Activated CD8-positive, alpha-beta memory T cell treated with anti-CD3 and anti-CD28 coated beads for 1 hour (primary cell): ENCODE results near the gene NTRK1.

Experiments
- DNase-seq, 2 donors: peaks; one replicate each; pipeline ENCODE4 v3.0.0-alpha.2; 2020; ENCODE audit warnings: low read depth in 1 of 2; ENCODE audit errors: extremely low read depth in 1 of 2

The NTRK1 gene

DNA sequence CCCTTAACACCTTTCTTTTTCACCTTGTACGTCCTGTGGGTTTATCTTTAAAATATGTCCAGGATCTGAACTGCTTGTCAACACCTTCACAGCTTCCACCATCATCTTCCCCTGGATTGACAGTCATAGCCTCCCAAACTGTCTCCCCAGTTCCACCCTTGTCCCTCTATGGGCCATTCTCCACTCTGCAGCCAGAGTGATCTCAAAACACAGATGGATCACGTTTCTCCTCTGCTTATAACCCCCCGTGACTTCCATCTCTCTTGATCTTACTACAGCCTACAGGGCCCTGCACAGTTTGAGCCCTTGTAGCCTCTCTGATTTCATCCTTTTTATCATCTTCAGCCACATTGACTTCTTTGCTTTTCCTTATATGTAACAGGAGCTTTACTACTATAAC lies 6.0 kb upstream of the NTRK1 start:
- DNase-seq: no peak

DNA sequence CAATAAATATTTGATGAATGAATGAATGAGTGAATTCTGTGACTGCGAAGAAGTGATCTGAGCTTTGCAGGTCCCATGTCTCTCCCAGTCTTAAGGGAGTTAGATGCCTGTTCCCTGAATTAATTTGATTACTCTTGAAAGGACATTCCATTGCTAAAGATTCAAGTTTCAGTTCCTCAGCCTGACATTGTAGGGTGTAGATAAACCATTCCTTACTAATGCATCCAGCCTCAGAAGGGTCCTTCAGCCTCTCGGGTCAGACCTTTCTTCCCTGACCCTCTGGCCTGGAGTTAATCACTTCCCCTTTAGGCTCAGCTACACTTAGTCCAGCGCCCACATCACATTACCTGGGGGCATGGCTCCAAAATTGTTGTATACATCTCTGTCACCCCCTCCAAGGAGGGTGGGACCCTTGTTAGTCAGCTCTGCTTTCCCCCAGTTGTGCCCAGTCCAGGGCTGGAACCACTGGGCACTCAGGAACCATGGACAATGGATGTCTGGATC lies 4.3 kb upstream of the NTRK1 start:
- DNase-seq: no peak

DNA sequence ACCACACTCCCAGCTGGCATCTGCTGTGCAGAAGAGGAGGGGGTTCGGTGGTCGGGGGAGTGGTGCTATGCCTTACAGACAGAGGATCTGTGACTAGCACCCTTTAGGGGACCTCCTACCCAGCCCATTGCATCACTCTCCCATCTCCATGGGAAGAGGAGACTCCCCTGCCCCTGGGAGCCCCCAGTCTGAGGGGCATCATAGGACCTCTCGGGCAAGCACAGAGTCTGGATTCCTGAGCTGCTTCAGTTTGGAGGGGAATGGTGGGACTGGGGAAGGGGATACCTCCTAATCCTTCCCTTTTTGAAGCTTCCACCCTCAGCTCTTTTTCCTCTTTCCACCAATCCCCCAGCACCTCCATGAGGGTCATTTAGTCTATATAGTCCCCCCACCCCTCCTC lies 3.1 kb upstream of the NTRK1 start:
- no peak for DNase-seq

DNA sequence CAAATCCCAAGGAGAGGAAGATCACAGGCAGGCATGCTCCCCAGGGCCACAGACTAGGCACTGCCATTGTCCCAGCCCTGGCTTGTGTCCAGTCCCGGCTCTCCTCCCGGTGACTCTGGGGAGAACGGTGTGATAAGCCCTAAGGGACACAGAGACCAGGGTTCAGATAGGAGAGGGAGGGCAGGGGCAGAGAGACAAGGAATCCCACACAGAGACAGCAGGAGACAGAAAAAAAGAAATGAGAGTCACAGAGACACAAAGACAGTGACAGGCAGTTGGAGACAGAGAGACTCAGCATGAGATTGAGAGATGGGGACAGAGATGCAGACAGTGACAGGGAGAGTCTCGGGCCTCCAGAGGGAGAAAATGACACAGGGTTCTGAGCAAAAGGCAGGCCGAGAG lies 2.1 kb upstream of the NTRK1 start:
- DNase-seq: no peak

DNA sequence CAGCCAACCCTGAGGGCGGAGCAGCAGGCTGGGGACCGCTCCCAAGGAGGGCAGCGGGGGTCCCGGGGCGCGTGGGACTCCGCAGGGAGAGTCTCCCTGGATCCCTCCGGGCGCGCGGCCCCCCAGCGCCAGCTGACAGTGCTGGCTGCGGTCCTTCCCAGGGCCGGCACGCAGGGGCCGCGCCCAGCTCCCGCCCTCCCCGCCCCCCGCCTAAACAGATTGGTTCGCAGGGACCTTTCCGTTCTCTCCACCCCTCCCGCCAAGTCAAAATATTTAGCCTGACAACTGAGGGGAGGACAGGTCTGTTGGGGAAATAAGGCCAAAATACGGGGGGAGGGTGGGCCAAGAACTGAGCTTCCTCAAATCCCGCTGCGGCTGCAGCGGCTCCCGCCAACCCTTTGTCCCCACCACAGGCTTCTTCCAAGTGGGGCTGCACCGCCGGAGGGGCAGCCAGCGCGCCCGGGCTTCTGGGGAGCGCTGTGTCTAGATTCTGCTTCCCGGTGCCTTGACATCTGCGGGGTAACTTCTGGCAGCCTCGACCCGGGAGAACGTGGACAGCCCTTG lies 1.6 kb upstream of the NTRK1 start, which contains the start of gene INSRR:
INSRR (minus strand) TSS at position 159 of the 564 bp plus-strand sequence. CDS start 496 bp downstream, outside the sequence.
- DNase-seq: no peak

DNA sequence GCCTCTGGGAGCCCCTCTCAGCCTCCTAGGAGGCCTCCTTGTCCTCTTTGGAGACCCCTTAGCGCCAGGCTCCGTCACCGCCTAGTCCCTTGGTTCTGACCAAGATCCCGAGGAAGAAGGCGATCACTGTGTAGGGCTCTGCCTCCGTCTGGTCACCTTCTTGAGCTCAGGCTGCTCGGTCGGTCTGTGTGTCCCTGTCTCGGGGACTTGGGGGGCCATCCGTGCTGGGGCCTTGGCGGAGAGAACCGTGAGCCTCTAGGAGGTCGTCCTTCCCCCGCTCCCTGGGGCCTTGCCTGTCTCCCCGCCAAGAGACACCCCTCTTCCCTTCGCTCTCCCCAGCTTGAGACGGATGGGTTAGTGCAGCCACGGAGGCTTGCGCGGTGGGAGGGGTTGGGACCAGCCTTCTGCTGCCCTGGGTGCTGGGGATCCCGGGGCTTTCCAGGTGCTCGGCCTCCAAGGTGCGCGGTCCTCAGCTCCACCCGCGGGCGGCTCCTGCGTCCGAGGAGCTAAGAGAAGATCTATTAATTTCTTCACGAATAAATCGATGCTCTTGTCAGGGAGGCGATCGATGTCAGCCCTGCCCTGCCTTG lies 1.0 kb upstream of the NTRK1 start:
- no peak for DNase-seq

DNA sequence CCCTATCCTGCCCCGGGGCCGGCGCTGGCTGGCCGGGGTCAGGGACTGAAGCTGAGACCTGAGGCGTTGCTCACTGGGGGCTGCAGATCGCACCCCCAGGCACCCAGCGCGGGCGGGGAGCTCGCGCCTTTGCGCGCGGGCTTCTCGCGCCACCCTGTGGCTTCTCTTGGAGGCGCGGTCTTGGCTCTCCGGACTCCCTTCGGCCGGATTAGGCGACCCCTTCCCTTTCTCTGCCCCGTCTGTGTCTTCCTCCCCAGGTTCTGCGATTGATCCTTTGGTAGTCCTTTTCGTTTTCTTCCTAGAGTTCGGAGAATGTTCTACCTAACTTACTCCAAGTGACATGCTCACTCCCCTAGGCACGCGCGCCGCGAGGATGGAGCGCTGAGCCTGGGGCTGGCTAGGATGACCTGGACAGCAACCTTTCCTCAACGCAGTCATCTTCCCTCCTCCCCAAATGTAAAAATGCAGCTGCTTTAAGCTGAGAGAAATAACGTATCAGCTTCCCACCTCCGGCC lies 495 bp upstream of the NTRK1 start:
- peak in 1 of 2 donors; percentile 41 for DNase-seq

DNA sequence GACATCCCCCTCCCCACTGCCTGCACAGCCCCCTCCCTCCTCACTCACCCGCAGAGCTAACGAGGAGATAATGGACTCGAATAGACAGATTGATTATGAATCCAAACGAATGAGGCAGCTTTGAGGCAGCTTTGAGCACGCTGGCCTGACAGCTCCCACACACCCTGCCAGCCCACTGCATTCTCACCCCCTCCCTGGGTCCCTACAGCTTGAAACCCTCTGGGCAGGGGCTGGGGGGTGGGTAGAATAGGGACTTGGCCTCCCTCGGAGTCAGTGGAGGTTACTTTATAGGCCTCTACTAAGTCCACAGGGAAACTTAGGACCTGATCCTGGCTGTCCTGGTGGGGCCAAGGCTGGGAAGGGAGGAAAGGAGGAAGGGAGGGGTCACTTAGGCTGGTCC lies 1.9 kb downstream of the NTRK1 start:
- DNase-seq: no peak

DNA sequence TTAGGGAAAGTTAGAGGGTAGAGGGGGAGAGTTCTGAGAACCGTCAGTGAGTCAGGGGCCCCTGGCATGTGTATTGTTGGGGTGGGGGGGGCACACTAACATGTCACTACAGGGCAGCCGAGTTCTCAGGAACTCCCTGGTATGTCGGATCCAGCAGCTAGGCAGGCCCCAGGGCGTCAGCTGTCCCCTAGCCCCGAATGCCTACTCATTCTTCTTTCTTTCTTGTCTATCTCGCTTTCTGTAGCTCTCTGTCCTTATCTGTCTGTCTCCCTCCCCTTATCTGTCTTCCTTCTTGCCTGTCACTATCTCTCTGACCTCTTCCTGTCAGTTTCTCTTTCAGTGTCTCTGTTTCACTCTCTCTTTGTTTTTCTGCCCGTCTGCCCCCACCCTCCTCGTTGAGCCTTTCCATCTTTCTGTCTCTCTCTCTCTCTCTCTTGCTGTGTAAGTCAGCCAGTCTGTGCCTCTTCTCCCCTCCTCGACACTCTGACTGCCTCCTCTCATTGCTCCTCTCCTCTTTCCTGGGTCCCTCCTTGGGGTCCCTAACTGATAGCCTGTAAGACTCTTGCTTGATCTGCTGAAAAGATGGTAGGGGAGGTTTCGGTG lies 2.4 kb downstream of the NTRK1 start:
- DNase-seq: no peak

DNA sequence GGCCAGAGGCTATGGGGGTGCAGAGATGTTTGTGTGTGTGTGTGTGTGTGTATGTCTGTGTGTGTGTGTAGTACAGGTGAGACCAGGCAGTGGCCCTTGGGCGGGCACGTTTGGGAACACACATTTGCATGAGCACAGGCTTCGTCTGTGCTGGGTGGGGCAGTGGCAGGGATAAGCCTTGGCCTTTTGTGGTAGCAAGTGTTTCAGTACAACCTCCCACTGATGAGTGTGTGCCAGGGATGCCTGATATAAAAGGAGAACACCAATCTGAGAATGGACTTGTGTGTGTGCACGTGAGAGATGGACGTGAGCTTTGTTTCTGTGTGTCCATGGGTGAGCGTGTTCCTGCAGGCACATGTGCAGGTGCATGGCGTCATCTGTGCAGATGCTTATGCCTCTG lies 3.0 kb downstream of the NTRK1 start:
- DNase-seq: no peak

DNA sequence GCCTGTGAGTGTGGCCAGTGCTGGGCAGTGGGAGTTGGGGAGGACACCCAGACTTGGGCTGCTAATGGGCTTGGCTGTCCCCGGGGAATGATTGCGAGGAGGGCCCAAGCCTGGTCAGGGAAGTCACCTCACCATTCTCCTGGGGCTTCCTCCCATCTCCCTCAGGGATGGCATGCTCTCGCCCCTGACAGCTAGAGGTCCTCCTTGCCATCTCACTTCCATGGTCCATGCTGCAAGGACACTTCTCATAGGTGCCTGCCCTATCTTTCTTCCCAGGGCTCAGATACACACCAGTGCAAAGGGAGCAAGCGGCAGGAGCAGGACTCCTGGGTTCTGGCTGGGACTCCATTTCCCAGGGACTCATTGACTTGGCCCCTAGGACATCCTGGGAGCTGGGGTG lies 4.1 kb downstream of the NTRK1 start:
- DNase-seq: no peak

DNA sequence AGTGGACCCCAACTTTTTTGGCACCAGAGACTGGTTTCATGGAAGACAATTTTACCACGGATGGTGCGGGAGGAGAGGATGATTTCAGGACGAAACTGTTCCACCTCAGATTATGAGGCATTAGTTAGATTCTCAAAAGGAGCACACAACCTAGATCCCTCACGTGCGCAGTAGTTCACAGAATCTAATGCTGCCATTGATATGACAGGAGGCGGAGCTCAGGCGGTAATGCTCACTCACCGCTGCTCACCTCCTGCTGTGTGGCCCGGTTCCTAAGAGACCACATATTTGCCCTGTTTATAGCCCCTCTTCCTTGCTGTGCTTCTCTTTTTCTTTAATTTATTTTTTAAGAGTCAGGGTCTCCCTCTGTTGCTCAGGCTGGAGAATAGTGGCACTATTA lies 4.6 kb downstream of the NTRK1 start:
- no peak for DNase-seq

DNA sequence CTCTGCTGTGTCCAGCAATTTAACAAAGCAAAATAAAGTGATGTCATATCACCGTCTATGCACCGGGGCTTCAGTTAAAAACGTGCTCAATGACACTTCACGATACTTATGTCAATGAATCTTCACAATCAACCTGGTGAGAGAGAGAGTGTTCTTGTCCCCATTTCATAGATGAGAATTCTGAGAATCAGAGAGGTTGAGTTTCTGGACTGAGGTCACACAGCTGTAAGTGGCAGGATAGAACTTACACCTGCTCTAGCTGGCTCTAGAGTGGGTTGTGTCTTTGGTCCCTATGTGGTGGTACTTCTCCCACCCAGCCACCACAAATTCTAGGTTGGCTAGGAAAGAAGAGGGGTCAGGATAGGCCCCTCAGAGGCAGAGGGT lies 5.2 kb downstream of the NTRK1 start:
- no peak for DNase-seq

DNA sequence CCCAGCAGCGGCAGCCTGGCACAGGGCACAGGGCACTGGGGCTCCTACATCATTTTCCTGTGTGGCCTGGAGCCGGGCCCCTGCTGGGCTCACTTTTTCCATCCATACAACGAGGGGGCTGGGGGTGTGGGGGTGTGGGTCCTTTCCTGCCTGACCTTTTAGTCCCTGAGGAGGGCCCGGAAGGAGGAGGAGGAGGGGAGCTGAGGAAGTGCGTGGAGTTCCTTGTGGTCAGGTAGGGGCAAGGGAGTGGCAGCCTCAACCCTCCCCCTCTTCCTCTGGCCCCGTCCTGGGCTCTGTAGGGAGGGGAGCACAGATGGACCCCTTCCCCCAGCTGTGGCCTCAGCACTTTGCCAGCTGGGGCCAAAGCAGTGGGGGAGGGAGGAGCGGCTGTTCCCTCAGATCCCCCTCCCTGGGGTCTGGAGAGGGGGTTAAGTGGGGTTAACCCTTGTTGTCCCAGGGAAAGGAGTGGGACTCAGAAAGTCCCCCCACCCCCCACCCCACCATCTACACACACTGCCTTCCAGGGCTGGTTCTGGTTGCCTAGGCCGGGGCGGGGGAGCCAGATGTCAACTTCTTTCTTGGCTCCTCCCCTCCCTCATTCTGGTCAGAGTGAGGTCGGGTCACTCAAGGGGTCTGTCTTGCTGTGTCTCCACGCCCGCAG lies 5.7 kb downstream of the NTRK1 start:
- DNase-seq: no peak

DNA sequence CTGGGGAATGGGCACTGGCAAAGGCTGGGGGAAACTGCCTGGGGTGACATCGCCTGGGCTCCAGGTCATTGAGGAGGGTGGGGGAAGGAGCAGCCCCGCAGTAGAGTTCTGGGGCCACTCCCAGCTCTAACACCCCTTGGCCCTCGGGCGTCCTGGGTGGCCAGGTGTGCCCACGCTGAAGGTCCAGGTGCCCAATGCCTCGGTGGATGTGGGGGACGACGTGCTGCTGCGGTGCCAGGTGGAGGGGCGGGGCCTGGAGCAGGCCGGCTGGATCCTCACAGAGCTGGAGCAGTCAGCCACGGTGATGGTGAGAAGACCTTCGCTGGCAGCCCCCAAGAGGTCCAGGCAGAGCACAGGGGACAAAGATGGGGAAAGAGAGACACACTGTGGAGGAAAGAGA lies 7.7 kb downstream of the NTRK1 start:
- DNase-seq: no peak

DNA sequence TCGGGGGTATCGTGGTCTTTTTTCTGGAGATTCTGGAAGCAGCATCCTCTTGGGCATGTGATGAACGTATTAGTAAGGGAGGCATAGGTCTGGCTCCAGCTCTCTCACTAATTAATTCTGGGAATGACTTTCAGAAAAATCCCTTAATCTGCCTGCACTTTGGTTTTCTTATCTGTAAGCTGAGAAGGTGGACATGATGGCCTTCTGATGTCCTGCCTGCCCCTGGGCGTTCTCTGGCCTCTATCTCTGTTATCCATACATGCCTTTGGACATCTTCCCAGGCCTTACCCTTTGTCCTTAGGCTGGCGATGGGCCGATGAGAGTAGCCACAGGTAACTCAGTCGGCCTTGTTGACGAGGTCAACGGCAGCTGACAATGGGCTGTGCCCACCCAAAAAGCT lies 8.8 kb downstream of the NTRK1 start:
- DNase-seq: no peak

DNA sequence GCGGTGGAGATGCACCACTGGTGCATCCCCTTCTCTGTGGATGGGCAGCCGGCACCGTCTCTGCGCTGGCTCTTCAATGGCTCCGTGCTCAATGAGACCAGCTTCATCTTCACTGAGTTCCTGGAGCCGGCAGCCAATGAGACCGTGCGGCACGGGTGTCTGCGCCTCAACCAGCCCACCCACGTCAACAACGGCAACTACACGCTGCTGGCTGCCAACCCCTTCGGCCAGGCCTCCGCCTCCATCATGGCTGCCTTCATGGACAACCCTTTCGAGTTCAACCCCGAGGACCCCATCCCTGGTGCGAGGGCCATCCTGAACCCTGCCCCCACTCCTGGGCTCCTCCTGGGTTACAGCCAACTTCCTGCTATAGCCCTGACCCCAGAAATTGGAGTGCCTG lies 13.0 kb downstream of the NTRK1 start:
- no peak for DNase-seq

DNA sequence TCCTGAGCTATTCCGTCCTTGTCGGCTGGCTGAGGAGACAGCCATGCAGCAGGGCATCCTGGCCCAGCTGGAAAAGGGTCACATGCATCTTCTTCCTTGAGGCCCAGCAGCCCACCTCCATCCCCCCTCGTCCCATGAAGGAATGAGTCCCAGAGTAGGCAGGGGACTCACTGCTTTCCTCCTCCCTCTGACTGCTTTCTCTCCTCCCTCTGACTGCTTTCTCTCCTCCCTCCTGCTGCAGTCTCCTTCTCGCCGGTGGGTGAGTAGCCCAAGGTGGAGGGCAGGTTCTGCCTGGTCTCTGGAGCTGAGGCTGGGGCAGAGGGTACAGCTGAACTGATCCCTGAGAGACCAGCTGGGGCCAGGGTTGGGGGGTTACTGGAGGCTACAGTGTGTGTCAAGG lies 13.5 kb downstream of the NTRK1 start:
- DNase-seq: no peak

DNA sequence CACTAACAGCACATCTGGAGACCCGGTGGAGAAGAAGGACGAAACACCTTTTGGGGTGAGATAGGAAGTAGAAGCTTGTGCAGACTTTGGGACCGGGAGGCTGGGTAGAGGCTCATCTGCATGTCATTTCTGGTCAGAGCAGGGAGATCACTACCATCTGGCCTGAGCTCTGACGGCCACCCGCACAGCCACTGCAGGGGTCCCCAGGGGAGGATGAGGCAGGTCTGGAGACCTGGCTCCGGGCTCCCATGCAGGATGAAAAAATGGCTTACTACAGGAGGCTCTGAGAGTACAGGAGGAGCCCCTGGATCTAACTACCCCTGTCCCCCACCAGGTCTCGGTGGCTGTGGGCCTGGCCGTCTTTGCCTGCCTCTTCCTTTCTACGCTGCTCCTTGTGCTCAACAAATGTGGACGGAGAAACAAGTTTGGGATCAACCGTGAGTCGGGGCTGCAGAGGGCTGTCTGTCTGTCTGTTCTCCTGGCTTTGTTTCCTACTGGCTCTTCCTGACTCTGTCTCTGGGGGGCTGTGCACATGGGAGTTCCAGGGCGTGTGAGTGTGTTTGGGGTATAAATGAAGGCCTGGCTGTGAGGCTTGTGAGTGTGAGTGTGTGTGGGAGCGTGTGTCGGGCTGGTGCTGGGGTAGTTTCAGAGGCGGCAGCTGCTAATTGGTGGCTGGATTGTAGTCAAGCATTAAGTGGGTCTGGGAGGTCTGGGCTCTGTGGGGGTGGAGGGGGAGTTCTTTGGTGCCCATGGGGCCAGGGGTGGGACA lies 14.1 kb downstream of the NTRK1 start:
- DNase-seq: no peak

DNA sequence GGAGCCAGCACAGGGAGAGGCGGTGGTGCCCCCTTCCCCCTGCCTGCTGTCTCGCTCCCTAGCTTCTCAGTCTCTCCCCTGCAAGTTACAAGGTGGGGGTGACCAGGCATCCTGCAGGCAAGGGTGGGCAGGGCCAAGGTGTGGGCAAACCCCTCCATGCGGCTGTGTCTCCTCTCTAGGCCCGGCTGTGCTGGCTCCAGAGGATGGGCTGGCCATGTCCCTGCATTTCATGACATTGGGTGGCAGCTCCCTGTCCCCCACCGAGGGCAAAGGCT lies 14.6 kb downstream of the NTRK1 start:
- DNase-seq: no peak

DNA sequence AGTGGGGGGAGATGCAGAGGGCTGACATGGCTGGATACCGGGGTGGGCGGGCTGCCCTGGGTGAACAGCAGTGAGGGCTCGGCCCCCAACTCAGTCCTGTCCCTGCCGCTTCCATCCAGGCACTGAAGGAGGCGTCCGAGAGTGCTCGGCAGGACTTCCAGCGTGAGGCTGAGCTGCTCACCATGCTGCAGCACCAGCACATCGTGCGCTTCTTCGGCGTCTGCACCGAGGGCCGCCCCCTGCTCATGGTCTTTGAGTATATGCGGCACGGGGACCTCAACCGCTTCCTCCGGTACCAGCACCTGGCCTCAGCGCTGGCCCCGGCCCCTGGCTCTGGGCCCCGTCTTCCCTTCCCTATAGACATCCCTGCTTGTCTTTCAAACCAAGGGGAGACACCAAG lies 15.6 kb downstream of the NTRK1 start:
- DNase-seq: no peak
